HG03066 (cell line): ENCODE measurements around the gene SUGCT.

Source experiments
- ATAC-seq: cut with Tn5 transposase; IDR thresholded peaks from one replicate; pipeline ENCODE4 v1.9.1; 2021; ENCODE audit warnings: low read depth; ENCODE audit not compliant: unreplicated experiment

Gene SUGCT

DNA sequence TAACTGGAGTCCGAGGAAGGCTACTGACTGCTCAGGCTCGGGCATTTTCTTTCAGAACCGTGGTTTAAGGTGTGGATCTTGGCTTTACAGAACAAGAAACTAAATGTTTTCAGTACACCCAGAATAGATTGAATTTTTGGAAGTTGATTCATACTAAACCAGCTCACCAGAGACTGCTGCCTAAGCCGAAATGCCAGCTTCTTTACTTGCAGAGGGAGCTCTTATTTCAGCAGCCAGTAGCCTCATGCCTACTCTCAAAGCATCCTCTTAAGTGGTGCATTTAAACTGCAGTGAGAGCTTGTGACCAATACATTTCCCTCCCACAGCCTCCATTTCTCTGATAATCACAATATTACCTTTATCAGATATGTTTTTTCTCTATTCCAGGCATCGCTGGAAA lies 615.1 kb downstream of the SUGCT start:
- no peak for ATAC-seq

DNA sequence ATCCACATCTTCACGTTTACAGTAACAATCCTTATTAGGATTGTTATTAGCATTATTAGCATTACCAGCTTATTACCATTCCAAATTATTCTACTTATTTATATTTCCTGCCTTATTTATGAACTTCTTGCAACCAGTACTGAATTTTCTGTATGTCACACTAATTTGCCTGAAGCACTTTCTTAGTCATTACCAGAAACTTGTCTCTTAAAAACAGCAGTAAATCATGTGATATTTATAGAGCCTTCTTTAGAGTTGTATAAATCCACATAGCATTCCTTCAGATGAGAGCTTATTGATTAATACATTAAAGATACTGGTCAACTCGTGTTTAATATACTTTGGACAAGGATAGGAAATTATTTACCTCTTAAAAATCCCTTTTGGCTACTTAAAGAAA lies 618.6 kb downstream of the SUGCT start:
- no peak for ATAC-seq

DNA sequence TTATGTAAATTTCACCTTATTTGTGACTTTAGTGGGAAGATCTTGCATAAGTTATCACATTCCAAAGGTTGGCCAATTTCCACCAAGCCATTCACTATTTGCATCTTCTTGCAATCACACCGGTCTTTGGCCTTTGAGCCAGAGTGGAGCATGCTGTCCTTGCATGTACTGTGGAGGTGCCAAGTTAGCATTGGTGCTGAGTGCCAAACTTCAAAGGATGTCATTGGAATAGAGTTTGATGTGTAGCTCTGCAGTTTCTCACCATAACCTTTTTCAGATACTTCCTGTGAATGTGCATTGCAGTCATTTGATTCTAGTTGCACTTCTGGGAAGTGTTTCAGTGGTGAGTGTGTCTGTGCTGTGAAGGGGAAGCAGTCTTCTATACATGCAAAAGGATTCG lies 620.6 kb downstream of the SUGCT start:
- ATAC-seq = no peak

DNA sequence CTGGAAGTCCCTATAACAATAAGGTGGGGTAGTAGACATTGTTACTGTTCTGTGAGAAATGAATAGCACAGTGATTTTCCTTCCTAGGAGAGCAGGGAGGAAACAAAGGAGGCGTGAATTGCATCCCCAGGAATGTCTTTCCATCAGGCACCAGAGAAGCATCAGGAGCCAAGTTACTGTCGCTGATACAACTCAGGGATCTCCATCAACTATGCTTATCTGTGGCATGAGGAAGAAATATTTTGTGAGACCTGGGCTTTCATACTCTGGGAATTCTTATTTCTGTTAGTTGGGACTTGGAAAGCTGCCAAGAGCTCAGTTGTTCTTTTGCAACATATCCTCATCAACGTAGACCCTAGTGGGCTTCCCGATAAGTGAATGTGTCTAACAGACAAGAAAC lies 622.3 kb downstream of the SUGCT start:
- ATAC-seq = no peak

DNA sequence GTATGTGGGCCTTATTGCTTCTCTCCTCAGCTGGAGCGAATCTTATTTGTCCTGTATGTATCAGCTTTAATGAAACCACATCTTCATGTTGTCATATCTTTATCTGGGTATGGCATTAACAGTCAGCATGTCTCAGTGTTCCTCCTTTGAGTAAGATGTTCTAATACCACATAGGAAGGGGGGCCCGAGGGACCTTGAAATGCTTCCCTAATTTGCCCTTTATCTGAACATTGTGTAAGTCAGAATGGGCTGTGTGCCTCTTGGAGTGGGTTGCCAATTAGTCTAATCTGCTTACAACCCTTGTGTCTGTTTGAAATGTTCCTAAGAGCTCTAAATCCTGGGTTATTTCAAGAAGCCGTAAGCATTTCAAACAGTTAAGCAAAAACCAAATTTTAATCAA lies 623.8 kb downstream of the SUGCT start:
- ATAC-seq = no peak

DNA sequence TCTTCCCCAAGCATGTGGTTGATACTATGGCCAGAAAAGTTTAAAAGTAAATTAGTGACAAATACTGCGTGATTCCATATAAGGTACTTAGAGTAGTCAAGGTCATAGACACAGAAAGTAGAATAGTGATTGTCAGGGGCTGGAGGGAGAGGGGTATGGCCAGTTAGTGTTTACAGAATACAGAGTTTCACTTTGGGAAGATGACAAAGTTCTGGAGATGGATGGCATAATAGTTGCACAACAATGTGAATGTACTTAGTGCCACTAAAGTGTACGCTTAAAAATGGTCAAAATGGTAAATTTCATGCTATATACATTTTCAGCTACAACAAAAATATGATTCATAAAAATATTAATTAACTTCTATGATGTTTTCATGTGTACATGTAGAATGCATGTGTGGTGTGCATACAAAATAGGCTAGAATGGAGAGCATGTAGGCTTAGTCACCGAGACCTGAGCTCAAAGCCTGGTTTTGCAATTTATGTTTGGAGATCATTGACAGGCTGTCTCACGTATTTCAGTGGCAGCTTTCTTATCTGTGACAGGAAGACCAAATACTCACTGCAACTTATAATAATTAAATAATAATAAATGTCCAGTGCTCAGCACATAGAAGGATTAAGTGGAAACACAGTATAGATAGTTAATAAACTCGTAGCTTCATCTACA lies 625.6 kb downstream of the SUGCT start:
- no peak for ATAC-seq

DNA sequence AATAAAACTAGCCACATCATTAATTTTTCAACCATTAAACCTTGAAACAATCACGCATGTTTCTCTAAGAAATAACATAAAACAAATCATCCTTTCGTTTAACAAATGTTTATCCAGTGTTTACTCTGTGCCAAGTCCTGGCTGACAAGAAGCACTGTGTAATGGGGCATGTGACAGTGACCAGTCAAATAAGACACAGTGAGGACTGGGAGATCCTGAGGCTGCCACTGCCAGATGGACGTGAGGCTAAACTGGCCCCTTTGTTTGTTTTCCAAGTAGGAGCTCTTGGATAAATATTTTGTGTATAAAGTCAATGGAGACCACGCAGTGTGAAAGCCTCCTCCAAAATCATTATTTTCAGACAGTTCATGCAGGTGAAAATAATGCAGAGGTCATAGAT lies 626.2 kb downstream of the SUGCT start:
- ATAC-seq = no peak

DNA sequence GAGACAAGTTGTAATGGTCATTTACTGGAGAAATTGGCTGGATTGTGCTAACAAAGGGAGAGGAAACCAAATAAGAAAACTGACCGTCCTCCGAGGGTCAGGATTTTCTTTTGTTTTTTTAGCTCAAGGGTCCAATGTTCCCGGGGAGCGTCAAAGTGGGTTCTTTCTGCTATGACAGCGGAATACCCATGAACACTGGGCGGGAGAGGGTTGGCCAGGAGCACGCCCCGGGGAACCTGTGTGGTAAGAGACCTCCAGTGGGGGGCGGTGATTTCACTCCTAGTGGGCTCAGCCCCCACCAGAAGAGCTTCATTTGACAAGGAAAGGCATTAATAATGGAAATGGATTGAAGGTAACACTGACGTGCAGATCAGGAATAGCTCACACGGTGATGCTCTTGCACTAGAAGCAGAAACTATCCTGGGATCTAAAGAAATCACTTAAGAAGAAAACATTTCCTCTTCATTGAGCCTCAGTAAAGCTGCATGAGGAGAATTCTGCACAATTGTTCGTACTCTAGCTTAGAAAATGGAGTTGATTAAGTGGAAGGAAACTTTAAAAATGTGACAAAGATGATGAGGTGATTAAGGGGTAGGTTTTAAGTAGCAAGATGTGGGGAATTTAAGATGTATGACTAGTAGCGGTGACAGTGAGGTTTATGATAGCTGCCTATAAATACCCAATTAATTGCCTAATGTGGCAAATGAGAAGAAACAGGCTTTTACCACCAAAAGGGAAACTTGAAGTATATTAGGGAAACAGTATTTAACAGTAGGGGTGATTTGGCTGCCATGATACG lies 627.2 kb downstream of the SUGCT start:
- ATAC-seq = no peak

DNA sequence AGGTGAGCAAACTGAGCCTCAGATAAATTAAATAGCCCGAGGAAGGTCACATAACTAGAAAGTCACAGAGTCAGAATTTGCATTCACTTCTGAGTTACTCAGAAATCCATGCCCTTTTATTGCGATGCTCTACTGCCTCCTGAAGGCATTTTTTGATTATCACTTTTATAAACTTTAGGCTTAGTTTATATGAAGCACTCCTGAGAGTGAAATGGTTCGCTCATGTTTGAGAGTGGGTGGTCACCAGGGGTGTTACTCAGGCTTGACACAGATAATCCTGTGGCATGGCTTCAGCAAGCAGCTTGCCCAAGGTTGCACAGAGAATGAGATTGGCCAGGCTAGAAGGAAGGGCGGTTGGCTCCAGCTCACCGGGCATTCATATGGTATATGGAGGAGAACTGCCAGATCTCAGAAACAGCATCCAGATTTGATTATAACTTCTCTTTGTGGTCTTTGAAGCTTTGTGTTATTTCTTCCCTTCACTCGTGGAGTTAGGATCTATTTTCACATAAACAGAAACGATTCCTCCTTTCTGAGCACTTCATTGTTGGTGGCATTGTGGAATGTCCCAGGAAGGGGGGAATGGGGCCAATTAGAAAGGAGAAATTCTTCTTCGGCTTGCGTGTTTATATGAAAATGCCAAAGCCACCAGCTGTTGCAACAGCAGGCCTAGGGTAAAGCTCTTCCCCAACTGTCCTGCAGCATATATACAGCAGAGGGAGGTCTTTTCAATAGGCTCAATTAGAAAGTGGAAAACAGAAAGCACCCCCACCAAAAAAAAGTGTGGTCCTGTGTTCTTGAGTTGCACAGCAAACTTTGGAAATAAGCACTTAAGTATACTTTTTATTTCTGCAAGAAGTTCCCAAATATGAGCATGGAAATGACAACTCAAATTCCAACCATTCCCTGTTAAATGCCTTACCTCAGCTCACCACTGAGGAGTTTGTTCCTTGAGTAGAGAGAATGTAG lies 628.8 kb downstream of the SUGCT start:
- no peak for ATAC-seq

DNA sequence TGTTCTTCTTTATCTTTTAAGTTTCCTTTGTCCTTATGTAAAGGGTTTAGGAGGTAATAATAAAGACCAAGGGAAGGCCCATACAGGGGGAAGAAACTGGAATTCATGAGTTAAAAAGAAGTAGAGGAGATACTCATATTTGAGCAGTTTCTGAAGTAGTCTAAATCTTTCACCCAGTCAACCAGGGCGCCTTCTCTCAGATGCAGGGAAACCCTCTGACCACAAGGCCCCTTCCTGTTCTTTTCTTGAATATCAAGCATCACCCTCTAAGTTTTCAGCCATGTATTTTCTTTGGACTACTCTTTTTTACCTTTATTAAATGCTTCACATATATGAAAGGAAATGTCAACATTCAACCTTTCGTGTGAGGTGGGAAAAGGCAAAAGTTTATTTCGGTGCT lies 630.8 kb downstream of the SUGCT start:
- ATAC-seq = no peak

DNA sequence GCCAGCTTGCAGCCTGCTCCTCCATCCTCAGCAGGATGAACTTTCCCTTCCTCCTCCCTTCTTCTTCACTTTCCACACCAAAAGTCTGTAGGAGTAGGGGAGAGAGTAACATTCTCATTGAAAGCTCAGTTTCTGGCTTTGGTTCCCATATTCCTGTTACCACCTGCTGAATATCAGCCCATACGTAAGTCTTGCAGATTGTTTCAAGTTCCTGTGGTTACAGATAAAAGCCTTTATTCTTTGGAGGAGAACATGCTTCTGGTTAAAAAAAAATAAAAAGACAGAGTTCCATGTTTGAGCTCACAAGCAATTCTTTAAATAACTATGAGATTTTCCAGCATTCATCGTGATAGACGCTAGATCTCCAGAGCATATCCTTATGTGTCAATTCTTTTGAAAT lies 637.3 kb downstream of the SUGCT start:
- ATAC-seq = no peak

DNA sequence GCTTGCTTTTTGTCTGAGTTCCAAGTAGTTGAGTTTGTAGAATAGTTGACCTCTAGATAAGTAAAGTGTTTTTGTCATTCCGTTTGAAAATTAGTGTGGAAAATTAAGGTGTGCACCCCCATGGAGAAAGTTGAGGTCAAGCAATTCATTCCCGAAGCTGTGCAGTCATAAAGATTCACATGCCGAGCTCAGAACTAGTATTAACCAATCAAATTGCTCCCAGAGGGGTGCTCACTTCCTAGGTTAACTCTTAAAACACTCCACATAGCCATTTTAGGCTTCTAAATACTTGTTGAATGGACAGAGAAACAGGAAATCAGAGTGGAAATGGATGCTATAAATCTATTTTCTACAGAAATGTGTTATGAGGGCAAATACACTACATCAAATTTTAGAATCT lies 638.9 kb downstream of the SUGCT start:
- no peak for ATAC-seq

DNA sequence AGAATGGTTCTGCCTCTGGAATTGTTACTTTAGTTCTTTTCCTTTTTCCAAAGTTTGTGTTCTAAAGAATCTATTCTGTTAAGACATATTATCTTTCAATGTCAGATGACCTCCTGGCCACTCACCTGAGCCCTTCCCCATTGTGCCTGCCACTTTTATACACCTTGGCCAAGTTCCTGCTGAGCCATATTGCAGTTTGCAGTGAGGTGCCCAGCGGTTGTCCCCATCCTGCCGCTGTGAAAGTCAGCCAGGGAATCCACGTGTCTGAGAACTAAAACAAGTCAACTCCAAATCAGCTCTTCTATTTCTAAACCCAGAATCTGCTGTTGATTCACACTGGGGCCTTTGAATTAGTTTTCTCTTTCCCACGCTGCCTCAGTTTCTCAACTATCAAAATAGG lies 641.1 kb downstream of the SUGCT start:
- no peak for ATAC-seq

DNA sequence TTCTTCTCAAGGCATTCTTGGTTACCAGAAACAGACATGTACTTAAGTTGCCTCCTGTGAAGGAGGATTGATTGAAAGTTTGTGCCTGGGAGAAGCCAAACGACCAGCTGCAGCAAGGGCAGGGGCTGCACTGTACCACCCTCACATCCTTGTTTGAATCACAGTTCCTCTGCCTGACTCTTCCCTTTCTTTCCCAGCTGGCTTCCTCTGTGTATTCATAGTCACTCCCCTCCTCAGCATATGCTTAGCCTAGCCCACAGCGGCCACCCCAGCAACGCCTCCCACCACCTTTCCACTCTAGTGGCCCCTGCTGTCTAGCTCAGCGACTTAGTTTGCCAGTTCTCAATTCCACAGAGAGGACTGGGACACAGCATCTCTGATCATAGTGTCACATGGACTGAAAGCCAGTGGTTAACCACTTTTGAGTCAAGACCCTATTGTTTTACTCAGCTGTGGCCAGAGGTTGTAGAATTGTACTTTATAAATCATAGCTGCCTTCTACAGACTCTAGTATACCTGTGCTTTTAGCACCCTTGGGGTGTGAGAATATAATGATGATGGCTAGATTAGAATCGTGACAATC lies 643.0 kb downstream of the SUGCT start:
- no peak for ATAC-seq

DNA sequence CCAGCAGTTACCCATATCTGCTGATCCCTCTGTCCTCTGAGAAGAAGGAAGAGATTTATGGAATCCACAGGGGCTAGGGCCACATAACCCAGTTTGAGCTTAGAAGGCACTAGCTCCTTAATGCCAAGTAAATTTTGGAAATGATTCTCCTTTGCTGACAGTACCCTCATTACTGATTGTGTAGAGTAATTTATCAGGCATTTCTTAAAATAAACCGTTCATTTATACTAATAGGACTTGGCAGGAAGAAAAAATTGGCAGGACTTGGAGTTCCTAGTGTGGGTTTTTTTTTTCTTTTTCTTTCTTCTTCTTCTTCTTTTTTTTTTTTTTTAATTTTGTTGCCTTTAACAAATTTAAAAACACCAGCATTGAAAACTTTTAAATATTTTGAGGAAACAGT lies 645.7 kb downstream of the SUGCT start:
- no peak for ATAC-seq

DNA sequence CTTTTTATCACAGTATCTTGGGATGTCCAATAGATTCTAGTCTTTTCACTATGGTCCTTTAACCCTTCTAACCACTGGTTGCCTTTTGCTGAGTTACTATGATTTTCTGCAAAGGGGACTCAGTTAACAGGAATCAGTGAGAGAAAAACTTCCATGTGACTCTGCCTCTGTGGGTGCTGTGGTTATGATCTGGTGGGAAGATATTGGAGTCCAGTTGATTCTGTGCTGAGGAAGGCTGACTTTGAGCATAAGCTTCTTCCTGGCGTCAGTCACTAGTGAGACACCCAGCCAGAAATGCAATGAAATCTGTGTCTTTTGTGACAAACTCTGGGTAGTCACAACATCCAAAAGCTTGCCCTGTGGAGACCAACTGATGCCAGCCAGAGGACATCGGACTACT lies 648.0 kb downstream of the SUGCT start:
- ATAC-seq = no peak

DNA sequence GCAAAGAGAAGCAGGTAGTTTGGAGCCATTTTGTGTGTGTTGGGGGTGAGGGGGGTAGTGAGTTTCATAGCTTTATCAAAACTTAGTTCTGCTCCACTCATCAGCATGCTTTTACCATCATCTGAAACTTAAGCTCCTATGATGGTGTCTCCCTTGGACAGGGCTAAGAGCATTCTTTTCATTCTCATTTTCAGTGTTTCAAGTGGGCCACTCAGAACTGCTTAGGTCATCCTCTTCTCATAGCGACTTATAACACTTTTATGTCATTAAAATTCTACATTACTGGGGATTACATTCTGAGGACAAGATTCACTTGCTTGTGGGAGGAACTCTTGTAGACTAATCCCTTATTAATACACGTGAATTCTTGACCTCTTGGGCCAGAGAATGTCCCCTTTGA lies 649.4 kb downstream of the SUGCT start:
- ATAC-seq = no peak

DNA sequence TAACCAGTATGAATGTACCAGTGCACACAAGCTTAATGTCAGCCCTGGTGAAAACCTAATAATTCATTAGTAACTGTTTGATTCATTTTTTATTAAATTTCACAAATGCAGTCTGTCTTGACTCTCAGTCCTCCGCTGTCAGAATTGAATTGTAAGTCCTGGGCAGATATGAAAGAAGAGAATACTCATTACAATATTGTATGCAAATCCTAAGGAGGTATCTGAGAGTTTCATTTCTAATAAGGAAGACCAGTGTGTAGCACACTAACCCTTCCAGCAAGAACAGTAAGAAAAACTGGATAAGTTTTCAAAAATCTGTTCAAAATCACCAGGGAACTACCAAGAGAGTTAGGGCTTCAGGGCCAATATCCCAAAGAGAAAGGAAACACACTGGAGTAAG lies 652.1 kb downstream of the SUGCT start:
- no peak for ATAC-seq

DNA sequence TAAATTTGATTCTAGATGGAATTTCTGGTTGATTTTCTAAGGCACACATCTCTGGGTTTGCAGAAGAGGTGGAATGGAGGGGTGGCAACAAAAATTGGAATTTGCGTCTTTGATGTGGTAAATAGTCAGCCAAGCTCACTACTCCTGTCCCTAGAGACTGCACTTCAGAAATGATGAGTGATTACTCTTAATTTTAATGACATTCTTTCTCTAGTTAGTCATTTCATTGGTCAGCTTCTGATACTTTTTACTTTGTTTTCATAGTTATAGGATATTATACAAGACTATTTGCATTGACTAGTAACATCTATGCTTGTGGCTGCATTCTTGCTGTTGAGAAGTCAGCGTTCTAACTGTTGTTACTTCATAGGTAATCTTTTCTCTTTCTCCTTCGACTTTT lies 658.3 kb downstream of the SUGCT start:
- ATAC-seq = no peak

DNA sequence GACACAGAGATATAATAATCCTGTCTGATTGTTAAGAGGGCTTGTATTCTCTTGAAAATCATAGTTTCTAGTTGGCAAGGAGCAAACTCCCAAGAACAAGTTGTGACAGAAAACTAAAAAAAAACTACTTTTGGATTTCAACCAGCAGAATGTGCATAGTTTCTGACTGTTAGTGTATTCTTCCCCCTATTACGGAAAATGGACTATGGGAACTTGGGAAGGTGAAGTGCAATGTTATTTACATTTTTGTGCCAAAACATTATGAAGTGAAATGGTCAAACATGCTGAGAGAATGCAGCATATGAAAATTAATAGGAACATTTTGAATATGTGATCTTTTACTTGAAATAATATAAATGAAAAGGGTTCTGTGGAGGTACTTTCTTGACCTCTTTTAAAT lies 660.8 kb downstream of the SUGCT start:
- ATAC-seq = no peak

DNA sequence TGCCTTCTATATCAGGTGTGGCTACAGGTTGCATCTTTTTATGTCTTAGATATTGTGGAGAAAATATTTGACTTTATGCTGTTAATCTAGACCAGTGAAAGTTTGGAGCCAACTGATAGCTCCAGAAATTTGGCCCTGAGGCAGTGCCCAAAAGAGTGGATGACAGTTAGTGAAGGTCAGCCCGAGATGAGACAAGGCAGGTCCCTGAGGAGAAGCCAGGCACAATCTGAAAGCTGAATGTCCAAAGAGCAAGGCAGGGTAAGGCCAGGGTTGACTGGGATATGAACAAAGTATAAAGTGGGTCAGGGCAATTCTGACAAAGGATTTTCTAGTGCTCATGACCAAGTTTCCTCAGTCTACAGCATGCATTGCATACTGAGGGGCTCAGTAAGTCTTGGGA lies 661.9 kb downstream of the SUGCT start:
- ATAC-seq = no peak
